Measurements from ENCODE around the gene NAT14. TPM values are rescaled to one million over a fixed set of nuclear protein-coding genes. Genes with fewer than 3 reads are reported as not detected.

The NAT14 gene
- total RNA-seq, 1 donor from 2014 or later = 58.2 TPM

DNA sequence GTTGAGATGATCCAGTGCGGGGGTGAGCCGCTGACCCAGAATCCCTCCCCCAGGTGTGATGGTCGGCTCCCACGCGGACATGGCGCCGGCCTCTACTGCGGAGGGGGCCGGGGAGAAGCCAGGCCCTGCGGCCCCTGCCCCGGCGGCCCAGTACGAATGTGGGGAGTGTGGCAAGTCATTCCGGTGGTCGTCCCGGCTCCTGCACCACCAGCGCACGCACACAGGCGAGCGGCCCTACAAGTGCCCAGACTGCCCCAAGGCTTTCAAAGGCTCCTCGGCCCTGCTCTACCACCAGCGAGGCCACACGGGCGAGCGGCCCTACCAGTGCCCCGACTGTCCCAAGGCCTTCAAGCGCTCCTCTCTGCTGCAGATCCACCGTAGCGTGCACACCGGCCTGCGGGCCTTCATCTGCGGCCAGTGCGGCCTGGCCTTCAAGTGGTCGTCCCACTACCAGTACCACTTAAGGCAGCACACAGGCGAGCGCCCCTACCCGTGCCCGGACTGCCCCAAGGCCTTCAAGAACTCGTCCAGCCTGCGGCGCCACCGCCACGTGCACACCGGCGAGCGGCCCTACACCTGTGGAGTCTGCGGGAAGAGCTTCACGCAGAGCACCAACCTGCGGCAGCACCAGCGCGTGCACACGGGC lies 3.7 kb upstream of the NAT14 start:
- Mint-ChIP-seq H3K36me3 (ENCODE audit: unreplicated experiment) (no peaks in the 10 kb centered on the region), H3K4me3 (ENCODE audit: unreplicated experiment) (no peak overlapping the region), H3K27me3 (ENCODE audit: unreplicated experiment) (no peaks in the 10 kb centered on the region), H3K4me1 (ENCODE audit: unreplicated experiment) (peaks cover 39% of the 10 kb centered on the region), H3K9me3 (ENCODE audit: unreplicated experiment) (no peaks in the 10 kb centered on the region), H3K27ac (ENCODE audit: unreplicated experiment) (no peak overlapping the region)
- TF ChIP-seq CTCF (IDR thresholded peaks at IDR 0.05) = no peak
- no peak for DNase-seq (ENCODE audit: extremely low spot score, unreplicated experiment)

DNA sequence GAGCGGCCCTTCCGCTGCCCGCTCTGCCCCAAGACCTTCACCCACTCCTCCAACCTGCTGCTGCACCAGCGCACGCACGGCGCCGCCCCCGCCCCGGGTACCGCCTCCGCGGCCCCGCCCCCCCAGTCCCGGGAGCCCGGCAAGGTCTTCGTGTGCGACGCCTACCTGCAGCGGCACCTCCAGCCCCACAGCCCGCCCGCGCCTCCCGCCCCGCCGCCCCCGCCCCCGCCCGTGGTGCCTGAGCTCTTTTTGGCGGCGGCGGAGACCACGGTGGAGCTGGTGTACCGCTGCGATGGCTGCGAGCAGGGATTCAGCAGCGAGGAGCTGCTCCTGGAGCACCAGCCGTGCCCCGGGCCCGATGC lies 3.2 kb upstream of the NAT14 start:
- H3K4me1 Mint-ChIP-seq (ENCODE audit: unreplicated experiment) = peaks cover 39% of the 10 kb centered on the region
- no peaks in the 10 kb centered on the region for H3K9me3 Mint-ChIP-seq (ENCODE audit: unreplicated experiment)
- no peaks in the 10 kb centered on the region for H3K36me3 Mint-ChIP-seq (ENCODE audit: unreplicated experiment)
- H3K27me3 Mint-ChIP-seq (ENCODE audit: unreplicated experiment) = no peaks in the 10 kb centered on the region
- H3K4me3 Mint-ChIP-seq (ENCODE audit: unreplicated experiment) = no peak overlapping the region
- no peak for TF ChIP-seq CTCF (IDR thresholded peaks at IDR 0.05)
- DNase-seq (ENCODE audit: extremely low spot score, unreplicated experiment) = no peak
- H3K27ac Mint-ChIP-seq (ENCODE audit: unreplicated experiment) = no peak overlapping the region

- Mint-ChIP-seq H3K9me3 (ENCODE audit: unreplicated experiment) (no peaks in the 10 kb centered on the region), H3K27me3 (ENCODE audit: unreplicated experiment) (no peaks in the 10 kb centered on the region), H3K4me1 (ENCODE audit: unreplicated experiment) (peaks cover 42% of the 10 kb centered on the region), H3K4me3 (ENCODE audit: unreplicated experiment) (no peak overlapping the region), H3K27ac (ENCODE audit: unreplicated experiment) (no peak overlapping the region), H3K36me3 (ENCODE audit: unreplicated experiment) (no peaks in the 10 kb centered on the region)
- no peak for DNase-seq (ENCODE audit: extremely low spot score, unreplicated experiment)
- TF ChIP-seq CTCF (IDR thresholded peaks at IDR 0.05) = no peak
Measured at GRCh38 chr19:55482156-55482961, 2.6 kb upstream of the NAT14 start.

DNA sequence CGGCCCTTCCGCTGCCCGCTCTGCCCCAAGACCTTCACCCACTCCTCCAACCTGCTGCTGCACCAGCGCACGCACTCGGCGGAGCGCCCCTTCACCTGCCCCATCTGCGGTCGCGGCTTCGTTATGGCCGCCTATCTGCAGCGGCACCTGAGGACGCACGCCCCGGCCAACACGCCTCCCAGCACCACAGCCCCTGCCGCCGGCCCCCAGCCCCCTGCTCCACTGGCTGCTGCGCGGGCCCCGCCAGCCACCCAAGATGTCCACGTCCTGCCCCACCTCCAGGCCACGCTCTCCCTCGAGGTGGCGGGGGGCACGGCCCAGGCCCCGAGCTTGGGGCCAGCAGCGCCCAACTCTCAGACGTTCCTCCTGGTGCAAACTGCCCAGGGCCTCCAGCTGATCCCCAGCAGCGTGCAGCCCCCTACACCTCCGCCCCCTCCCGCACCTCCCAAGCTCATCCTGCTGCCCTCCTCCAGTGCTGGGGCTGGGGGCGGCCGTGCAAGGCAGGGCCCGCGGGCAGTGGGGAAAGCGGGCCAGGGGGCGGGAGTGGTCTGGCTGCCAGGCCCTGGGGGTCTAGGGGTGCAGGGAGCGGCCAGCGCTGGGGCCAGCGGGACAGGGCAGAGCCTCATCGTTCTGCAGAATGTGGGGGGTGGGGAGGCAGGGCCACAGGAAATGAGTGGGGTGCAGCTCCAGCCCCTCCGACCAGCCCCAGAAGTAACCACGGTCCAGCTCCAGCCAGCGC lies 1.9 kb upstream of the NAT14 start:
- Mint-ChIP-seq H3K27ac (ENCODE audit: unreplicated experiment) (no peak overlapping the region), H3K36me3 (ENCODE audit: unreplicated experiment) (no peaks in the 10 kb centered on the region), H3K4me3 (ENCODE audit: unreplicated experiment) (no peak overlapping the region), H3K27me3 (ENCODE audit: unreplicated experiment) (no peaks in the 10 kb centered on the region), H3K9me3 (ENCODE audit: unreplicated experiment) (no peaks in the 10 kb centered on the region), H3K4me1 (ENCODE audit: unreplicated experiment) (peaks cover 42% of the 10 kb centered on the region)
- no peak for TF ChIP-seq CTCF (IDR thresholded peaks at IDR 0.05)
- no peak for DNase-seq (ENCODE audit: extremely low spot score, unreplicated experiment)
